Suppressor macrophage treated with lipopolysaccharide for 4 hours (primary cell): ENCODE data around the gene ADRB2.
A peak's percentile ranks its signal among the peaks of the same experiment; 100 is the strongest.

Source experiments
- DNase-seq: peaks from one replicate; pipeline ENCODE4 v3.0.0-alpha.2; 2020

The ADRB2 gene

DNA sequence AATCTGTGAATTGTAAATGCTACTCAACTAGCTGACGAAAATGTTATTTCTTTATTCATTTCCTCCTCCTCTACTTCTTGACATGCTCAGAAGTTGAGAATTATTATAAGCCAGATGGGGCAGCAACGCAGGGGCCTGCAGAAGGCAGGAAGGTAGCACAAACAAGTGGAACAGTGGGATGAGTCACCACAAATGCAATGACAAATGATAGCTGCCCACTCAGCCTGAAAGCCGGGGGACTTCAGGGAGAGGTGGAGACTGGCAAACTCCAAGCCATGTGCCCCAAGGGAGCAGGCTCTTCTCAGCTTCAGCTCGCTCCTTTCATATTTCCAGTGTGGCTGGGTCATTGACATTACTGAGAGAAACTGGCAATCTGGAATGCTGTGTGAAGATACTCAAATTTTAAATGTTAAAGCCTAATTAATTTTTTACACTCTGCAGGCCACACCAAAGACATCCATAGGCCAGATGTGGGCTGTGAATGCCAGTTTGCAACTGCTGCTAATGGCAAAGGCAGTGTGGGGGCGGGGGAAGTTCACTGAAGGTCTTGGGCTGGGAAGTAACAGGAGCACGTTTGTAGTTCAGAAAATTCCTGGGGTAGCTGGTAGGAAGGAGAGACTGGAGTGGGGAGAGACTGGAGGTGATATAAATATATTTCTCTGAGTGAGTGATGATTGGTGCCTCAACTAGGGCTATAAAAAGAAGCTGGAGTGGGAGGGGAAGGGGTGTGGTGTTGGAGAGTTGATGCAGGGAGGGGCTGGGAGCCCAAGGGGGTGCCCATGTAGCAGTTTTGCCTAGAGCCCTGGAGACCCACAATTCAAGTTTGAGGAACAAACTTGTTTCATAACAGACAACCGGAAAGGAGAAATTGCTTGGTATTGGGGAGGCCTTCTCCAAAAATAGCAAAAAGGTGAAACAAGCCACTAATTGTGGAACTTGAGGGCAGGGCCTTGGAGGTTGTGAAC lies 20.8 kb upstream of the ADRB2 start:
- peak; percentile 69 for DNase-seq

DNA sequence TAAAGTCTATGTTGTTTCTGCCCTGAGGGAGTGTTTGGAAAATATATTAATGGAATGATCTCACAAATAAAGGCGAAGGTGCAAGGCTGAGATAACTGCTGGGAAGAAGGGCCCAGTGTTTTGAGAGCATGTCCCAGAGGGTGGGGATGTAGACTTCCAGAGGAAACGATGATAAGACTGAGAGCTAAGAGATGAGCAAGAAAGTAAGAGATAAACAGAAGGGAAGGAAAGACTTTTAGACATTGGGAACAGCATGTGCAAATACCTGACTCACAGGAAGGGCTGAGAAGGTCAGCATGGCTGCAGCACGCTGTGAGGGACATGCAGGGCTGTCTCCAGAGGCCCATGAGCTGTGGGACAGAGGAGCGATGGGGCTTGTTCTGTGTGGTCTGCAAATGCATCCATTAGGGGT lies 19.9 kb upstream of the ADRB2 start:
- DNase-seq: no peak

DNA sequence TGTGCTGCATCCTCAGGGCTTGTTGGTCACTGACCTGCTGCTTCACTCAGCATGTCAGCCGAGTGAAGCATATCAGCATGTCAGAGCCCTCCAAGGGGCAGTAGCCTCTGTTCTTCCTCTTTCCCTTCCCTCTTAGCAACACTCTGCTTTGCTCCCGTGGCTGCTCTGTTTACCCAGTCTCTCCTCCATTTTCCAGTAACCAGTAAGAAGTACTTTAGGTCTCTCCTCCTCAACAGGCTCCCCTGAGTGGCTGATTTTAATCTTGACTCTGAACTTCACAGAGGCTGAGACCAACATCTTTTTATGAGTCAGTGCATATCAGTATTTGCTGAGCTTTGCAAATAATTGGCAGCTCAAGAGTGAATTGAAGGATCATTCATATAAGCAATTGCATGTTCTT lies 18.6 kb upstream of the ADRB2 start:
- peak; percentile 70 for DNase-seq

DNA sequence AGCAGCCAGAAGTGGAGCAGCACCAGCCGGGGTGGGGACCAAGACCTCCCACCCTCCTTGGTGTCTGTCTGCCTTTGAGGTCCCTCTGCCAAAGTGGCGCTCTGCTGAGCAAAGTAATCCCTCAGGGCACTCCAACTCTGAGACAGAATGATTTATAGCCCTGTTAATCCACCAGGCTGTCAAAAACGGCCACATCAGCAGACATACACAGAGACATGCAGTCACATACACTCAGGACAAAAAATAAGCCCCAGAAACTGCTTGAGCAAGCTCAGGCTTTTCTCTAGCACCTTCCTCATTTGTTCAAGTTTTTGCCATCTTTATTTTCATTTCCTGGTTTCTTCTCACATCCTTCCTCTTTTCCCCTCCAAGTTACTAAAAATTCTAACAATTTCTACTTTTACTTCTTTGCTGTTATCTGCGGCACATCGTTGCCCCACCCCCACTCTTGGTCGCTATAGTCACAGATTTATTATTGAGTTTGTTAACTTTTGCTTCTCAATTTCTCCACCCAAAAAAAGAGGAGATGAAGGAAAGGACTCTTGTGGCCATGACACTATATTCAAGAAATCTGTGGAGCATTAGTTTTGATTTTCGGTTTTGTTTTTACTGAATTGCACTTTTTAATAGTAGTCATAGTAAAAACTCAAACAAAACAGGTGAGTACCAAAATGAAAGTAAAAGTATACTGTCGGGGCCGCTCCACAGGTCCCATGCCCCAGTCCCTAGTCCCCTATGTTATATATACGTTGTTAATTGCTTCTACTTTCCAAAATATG lies 17.4 kb upstream of the ADRB2 start:
- peak; percentile 89 for DNase-seq

DNA sequence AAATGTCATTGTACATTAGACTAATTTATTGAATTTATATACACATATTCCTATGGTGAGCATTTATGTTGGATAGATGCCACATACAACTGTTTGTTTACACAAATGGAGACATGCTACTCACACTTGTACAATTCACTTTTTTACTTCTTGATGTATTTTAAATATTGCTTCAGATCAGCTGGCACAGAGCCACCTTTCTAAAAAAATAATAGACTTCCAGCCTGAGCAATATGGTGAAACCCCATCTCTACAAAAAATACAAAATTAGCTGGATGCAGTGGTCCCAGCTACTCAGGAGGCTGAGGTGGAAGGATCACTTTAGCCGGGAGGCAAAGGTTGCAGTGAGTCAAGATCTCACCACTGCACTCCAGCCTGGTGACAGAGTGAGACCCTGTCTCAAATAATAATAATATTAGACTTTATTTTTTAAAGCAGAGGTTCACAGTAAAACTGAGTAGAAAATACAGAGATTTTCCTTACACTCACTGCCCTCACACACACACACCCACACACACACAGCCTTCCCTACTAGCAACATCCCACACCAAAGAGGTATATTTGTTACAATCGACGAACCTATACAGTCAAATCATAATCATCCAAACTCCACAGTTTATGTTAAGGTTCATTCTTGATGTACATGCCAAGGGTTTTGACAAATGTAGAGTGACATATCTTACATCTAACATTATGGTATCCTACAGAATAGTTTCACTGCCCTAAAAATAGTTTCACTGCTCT lies 16.5 kb upstream of the ADRB2 start:
- no peak for DNase-seq

DNA sequence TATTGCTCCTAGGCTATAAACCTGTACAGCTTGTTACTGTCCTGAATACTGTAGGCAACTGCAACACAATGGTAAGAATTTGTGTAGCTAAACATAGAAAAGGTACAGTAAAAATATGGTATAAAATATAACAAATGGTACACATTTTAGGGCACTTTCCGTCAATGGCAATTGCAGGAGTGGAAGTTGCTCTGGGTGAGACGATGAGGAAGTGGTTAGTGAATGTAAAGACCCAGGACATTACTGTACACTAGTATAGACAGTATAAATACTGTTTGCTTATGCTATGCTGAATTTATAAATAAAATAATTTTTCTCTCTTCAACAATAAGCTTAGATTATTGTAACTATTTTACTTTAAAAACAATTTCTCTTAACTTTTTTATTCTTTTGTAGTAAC lies 15.6 kb upstream of the ADRB2 start:
- peak; percentile 56 for DNase-seq

DNA sequence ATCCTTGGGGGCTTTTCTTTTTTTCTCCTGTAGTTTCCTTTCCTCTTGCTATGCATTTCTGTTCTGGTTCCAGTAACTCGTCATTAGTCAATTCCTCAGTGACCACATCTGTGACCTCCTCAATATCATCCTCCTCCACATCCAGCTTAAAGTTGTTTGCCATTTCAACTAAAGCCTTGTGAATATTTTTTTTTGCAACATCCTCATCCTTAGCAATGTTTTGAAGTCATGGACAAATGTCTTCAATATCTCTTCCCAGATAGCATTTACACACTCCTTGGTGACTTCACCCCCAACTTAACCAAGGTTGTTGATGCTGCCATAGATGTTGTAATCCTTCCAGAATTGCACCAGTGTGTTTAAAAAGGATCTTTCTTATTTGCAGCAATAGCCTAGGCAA lies 14.7 kb upstream of the ADRB2 start:
- peak; percentile 89 for DNase-seq

DNA sequence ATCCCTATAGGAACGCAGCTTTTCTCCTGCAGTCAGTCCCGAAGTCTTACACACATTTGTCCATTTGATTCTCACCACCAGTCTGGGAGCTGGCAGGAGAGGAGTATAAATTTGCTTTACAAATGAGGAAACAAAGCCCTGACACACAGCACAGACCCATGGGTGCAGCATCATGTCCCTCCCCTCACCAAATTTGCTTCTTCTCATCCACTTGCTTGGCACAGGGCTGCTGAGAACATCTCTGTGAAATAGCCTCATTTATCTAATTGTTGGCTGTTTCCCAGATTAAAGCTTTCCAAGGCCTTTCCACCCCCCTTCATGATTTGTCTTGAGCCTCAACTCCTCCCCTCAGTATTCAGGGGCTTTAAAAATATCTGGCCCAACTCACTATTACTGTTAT lies 11.3 kb upstream of the ADRB2 start:
- DNase-seq: no peak

DNA sequence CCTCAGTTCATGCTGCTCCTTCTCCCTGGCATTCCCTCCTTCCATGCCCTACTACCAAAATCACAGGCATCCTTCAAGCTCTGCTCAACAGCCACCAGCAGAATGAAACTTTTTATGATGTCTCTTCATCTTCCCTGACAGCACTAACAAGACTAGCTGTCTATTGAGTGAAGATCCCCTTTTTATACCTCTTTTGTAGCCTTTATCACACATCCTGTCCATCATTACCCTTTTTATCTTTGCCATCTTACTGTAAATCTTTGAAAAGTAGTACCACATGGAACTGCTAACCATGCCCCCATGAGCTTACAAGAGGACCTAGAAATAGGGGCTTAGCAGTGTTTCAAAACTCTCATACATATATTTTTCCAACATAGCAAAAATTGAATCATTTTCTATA lies 10.8 kb upstream of the ADRB2 start:
- no peak for DNase-seq

DNA sequence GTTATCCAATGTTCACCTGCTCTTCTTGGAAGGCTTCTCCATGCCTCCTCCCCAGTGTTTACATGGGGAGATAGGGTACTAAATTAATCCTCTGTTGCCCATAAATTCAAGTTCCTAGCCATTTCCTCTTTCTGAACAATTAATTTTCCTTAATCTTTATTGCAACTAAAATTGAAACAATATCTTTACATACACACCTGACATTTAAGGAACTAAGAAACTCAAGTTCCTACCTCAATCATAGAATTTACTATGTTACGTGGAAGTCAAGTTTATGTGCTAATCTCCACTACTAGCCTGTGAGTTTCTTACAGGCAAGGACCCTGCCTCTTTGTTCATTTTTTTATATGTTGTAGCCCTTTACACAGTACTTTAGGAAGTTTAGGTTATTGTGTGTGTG lies 10.1 kb upstream of the ADRB2 start:
- DNase-seq: no peak

DNA sequence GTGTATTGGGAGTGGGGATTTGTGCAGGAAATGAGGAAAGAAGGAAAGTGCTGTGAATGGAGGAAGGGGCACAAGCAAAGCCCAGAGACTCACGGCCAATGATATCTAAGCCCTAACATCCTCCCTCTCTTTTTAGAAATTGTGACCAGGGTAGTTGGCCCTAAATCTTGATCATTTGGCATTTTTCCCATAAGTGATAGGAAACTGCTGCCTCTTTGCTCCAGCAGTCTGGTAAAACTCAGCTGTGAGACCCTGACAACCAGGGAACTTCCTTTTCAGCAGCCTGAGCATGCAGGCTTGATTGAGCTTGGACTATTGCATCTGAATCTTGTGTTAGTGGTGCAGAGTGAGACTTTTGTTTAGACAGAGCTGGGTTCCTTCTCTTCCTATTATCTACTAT lies 9.6 kb upstream of the ADRB2 start:
- no peak for DNase-seq

DNA sequence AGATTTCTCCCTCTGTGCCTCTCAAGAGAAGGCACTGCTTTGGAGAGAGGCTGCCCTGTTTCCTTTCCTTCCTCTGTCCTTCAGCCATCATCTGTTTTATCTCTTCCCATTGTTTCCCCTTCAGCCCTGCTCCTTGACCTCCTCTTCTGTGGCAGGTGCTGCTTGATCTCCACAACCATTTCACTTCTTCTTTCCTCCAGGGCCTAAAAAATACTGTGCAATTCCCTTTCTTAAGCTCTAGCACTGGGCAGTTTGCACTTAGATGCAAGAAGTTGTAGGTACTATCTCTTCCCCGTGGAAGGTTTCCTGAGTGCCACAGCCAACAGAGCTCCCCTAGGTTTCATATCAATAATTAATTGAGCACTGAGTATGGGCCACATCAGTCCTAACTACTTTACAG lies 8.8 kb upstream of the ADRB2 start:
- no peak for DNase-seq

DNA sequence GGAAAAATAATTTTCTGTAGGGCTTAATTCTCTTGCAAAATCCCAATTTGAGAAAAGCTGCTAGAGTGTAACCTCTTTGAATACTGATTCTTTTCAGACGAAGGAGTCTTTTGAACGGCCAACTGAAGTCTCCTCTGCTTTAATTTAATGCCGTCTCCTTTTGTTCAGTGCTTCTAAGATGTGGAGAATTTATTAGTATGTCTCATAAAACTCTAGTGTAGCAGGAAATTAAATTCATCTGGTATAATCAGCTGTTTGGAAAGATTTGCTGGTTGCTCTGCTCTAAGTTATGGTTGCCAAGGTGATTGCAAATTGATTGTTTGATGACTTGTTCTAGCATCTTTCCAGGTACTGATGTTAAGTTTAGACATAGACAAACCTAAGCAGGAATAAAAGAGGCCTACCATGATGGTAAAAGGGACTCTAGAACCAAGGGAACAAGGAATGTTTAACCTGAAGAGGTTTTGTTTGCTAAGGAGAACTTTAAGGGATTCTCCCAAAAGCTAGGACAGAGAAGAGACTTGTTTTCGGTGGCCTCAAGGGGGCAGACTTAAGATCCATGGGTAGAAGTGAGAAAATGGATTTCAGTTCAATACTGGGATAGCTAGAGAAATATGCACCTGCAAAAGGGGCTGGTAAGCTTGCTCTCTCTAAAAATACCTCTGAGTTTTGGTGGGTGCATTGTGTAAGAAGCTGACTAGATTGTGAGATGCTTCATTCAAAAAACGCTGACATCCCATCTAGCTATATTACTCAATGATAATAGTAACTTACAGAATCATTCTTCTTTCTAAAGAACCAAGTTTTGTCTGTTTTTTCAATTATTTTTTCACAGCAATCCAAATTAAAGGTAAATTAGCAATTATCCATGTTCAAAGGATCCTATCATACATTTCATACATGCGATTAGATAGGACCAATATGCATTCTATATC lies 5.7 kb upstream of the ADRB2 start:
- DNase-seq: peak; percentile 40

DNA sequence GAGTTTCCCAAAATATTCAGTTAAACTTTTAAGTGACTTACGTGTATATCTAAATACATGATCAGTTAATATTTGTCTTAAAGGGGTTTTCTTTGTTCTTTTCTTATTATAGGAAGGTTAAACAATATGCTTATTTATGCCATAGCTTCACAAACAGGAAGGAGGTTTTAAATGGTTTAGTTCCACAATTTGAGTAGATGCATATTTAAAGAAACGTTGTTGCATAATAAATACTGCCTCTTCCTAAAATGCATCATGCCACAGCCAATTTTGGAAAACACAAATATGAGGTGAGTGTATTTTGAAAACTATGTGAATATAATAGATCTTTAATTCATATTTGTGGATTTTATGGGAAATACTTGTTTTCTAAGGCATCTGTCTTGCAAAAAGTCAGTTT lies 2.5 kb upstream of the ADRB2 start:
- peak; percentile 53 for DNase-seq

DNA sequence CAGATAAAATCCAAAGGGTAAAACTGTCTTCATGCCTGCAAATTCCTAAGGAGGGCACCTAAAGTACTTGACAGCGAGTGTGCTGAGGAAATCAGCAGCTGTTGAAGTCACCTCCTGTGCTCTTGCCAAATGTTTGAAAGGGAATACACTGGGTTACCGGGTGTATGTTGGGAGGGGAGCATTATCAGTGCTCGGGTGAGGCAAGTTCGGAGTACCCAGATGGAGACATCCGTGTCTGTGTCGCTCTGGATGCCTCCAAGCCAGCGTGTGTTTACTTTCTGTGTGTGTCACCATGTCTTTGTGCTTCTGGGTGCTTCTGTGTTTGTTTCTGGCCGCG lies 727 bp upstream of the ADRB2 start:
- peak; percentile 72 for DNase-seq

DNA sequence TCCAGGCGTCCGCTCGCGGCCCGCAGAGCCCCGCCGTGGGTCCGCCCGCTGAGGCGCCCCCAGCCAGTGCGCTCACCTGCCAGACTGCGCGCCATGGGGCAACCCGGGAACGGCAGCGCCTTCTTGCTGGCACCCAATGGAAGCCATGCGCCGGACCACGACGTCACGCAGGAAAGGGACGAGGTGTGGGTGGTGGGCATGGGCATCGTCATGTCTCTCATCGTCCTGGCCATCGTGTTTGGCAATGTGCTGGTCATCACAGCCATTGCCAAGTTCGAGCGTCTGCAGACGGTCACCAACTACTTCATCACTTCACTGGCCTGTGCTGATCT lies 294 bp downstream of the ADRB2 start:
- DNase-seq: peak; percentile 58

DNA sequence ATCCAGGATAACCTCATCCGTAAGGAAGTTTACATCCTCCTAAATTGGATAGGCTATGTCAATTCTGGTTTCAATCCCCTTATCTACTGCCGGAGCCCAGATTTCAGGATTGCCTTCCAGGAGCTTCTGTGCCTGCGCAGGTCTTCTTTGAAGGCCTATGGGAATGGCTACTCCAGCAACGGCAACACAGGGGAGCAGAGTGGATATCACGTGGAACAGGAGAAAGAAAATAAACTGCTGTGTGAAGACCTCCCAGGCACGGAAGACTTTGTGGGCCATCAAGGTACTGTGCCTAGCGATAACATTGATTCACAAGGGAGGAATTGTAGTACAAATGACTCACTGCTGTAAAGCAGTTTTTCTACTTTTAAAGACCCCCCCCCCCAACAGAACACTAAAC lies 1.3 kb downstream of the ADRB2 start:
- DNase-seq: no peak

DNA sequence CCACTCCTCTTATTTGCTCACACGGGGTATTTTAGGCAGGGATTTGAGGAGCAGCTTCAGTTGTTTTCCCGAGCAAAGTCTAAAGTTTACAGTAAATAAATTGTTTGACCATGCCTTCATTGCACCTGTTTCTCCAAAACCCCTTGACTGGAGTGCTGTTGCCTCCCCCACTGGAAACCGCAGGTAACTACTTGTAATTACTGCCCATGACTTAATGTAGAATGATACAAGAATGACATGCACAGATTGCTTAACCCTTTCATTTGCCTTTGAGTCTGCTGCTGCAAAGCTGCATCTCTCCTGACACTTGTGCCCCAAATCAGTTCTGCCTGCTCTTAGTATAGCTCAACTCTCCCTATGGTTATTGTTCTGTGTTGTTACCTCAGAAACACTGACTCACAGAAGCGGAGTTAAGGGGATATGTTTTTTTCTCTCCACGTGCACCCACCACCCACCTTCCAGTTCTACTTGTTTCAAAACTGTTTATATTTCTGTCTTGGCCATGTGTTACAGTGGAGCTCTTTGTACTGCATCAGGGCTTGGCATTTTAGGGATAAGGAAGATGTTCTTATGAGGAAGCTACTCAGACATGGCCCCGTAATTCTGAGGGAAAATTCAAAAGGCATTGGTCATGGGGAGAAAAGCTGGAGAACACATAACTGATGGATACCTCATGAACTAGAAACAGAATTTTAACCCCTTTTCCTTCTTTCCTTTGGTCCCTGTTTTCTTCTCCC lies 2.3 kb downstream of the ADRB2 start:
- DNase-seq: peak; percentile 47

DNA sequence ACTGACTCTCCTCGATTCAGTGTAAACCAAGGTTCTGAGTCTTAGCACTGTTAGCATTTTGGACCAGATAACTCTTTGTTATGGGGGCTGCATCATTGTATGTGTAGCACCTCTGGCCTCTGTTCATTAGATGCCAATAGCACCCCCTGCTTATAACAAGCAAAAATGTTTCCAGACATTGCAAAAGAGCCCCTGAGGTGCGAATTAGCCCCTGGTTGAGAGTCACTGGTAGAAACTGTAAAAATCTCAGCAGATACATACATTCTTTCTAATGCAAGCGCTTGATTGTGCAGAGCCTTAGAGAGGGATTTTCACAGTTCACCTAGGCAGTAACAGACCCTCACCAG lies 2.8 kb downstream of the ADRB2 start:
- DNase-seq: no peak

DNA sequence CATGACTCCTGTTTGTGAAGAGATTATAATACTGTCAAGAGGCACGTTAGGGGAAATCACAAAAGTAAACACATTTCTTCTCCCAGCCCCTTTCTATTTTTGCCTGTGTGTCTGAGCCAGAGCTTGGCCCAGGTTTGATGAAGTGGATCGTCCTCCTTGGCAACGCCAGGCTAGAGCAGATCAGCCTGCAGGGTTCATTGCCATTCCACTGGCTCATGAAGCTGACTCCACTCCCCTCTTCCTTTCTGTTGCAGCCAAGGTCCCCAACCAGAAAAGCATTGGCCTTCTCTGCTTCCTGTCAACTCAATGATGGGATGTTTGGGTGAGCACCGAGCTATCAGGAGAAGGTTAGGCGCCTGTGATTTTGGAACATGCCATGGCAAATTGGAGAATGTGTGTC lies 3.3 kb downstream of the ADRB2 start:
- no peak for DNase-seq

DNA sequence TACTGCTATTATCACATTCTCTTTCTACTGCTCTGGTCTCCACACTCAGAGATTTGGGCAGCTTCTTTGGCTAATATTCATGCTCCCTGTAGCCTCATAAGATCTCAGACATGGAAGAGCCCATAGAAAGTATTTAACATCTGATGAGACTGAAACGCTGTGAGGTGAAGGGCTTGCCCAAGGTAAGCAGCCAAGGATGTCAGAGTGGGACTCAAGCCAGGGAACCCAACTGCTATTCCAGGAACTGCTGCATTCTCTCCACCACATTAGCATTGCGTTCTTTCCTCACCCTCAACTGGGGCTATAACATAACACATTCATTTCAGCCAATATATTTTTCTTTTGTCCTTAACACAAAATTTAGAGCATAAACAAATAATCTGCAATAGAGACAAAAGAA lies 3.8 kb downstream of the ADRB2 start:
- no peak for DNase-seq
